ENCODE results near the gene SERGEF. TPM values are rescaled to one million over a fixed set of nuclear protein-coding genes. Genes with fewer than 3 reads are reported as not detected.

SERGEF gene
- total and polyA plus RNA-seq, 2 of the 4 experiments (the other 2 are of a cell fraction) = 12.2 to 18.1 TPM

DNA sequence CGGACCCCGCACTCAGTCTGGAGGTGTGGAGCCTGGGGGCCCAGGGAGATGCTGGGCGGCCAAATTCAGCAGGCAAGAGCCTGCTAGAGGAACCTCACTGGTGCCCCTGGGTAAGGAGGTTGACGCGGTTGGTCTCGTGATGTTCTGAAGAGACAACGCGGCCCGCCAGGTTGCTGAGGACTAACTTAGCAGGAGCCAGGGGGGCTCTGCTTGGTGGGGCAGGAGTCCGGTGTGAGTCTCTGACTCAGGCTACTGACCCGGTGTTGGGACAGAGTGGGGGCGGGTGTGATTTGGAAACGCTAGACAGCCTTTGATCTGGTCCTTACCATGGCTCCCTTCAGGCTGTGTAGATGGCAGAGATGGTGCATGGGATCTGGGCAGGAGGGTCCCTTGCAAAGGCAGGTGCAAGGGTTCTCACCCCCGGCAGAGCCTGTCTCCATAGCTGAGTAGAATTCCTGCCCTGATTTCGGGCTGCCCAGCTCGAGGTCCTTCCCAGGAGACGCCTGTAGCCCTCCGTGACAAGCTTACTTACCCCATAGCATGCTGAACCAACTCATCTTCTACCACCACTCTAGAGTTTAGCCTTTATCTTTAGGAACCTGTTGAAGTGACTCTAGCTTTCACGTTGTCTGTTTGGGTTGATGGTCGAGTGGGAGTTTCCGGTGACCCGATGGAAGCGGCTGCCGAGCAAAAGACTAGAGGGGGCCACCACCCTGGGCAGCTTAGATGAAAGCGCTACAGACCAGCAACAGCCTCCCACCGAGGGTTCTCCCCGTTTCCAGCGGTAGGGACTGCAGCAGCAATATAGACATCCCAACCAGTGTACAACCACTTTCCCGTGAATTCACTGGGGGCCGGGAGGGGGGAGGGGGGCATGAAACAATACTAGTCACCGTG lies 239.9 kb downstream of the SERGEF start:
- Histone ChIP-seq H3K9me1 (ENCODE audit: insufficient read depth, low read length) (no peaks in the 10 kb centered on the region), H2BK5ac (ENCODE audit: low read depth, low read length, poor library complexity, severe bottlenecking) (no peak overlapping the region), H2BK15ac (ENCODE audit: low read depth, low read length) (no peak overlapping the region), H3K56ac (ENCODE audit: extremely low read depth, insufficient read depth, low read length) (no peak overlapping the region), H3K9ac (ENCODE audit: low read depth, low read length) (no peak overlapping the region), H2AFZ (replicated peaks; ENCODE audit: low read length, poor library complexity) (no peak overlapping the region), H3K4me2 (ENCODE audit: low read depth, low read length) (no peak overlapping the region), H4K5ac (ENCODE audit: low read depth, low read length) (no peak overlapping the region), H3K18ac (ENCODE audit: low read depth, low read length) (no peak overlapping the region), H3K36me3 (ENCODE audit: control insufficient read depth, insufficient read depth, low read length) (no peaks in the 10 kb centered on the region), H3K9me3 (ENCODE audit: control insufficient read depth, insufficient read depth, low read length) (no peaks in the 10 kb centered on the region), H2AK5ac (ENCODE audit: low read depth, low read length) (no peak overlapping the region), H3K4me3 (ENCODE audit: insufficient read depth, low read depth, low read length) (no peak overlapping the region), H2BK20ac (ENCODE audit: low read depth, low read length) (no peak overlapping the region), H3K4me1 (ENCODE audit: control insufficient read depth, insufficient read depth, low read length) (no peaks in the 10 kb centered on the region), H3K27me3 (ENCODE audit: control insufficient read depth, insufficient read depth, low read length) (peaks cover 4% of the 10 kb centered on the region; the same call in 1 of the 2 replicates), H2AK9ac (replicated peaks; ENCODE audit: low read depth, low read length, poor library complexity) (no peak overlapping the region), H3K79me1 (ENCODE audit: low read depth in 1 of 2, low read length in 2 of 2) (no peaks in the 10 kb centered on the region), H3K4ac (ENCODE audit: low read depth, low read length) (no peak overlapping the region), H4K8ac (ENCODE audit: low read depth in 2 of 2, low read length in 2 of 2) (no peak overlapping the region), H4K20me1 (ENCODE audit: insufficient read depth, low read length) (no peaks in the 10 kb centered on the region), H4K91ac (ENCODE audit: insufficient read depth, low read depth, low read length) (no peak overlapping the region), H3K27ac (ENCODE audit: insufficient read depth, low read length) (no peak overlapping the region), H3K14ac (replicated peaks; ENCODE audit: low read depth, low read length) (no peak overlapping the region), H3K23ac (ENCODE audit: low read depth, low read length) (no peak overlapping the region), H2BK120ac (ENCODE audit: low read depth, low read length) (no peak overlapping the region)
- ChIA-PET POLR2A (ENCODE audit: unreplicated experiment) (no interaction called here), CTCF (no interaction called here)
- in situ Hi-C loops (cut with MboI; ENCODE audit: low sequenced_read_pairs) = no loop called here
- ATAC-seq (ENCODE audit: low read depth) (no peak), DNase-seq (no peak)
- intact Hi-C loops (cut with micrococcal nuclease) = no loop called here
- dilution Hi-C loops (cut with HindIII; ENCODE audit: low sequenced_read_pairs, unreplicated experiment) = no loop called here
- BruUV-seq (replicated peaks) = no TSS peak
- WGBS, 2 experiments (ENCODE audit: extremely low coverage in 2 of 2, insufficient read length in 1 of 2) = 91% methylated on average over 8 of the region's 31 CpGs; no CpG with 5 or more reads in 1 of the 2 experiments
- TF ChIP-seq RCOR1 (IDR thresholded peaks at IDR 0.05; ENCODE audit: insufficient replicate concordance, low read length) (no peak), BHLHE40 (IDR thresholded peaks at IDR 0.05; ENCODE audit: low read depth, low read length) (no peak), MAFK (IDR thresholded peaks at IDR 0.05; ENCODE audit: low read depth, low read length) (no peak), RFX5 (IDR thresholded peaks at IDR 0.05; ENCODE audit: low read depth, low read length) (no peak), MXI1 (IDR thresholded peaks at IDR 0.05; ENCODE audit: borderline replicate concordance, low read depth, low read length) (no peak), POLR2A (IDR thresholded peaks at IDR 0.05; ENCODE audit: low read depth, low read length) (no peak), SMC3 (IDR thresholded peaks at IDR 0.05; ENCODE audit: low read depth, low read length) (no peak), CHD1 (IDR thresholded peaks at IDR 0.05; ENCODE audit: low read depth, low read length) (no peak), MAZ (IDR thresholded peaks at IDR 0.05; ENCODE audit: borderline replicate concordance, low read depth, low read length) (no peak), CEBPB (IDR thresholded peaks at IDR 0.05; ENCODE audit: low read depth, low read length) (no peak), NFE2L2 (IDR thresholded peaks at IDR 0.05; ENCODE audit: low read depth, low read length) (no peak), FOS (IDR thresholded peaks at IDR 0.05; ENCODE audit: low read depth, low read length) (no peak)
- TF ChIP-seq, protein P1, sequence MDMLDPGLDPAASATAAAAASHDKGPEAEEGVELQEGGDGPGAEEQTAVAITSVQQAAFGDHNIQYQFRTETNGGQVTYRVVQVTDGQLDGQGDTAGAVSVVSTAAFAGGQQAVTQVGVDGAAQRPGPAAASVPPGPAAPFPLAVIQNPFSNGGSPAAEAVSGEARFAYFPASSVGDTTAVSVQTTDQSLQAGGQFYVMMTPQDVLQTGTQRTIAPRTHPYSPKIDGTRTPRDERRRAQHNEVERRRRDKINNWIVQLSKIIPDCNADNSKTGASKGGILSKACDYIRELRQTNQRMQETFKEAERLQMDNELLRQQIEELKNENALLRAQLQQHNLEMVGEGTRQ (IDR thresholded peaks at IDR 0.05; ENCODE audit: low read depth, low read length) = no peak
- TF ChIP-seq, protein P2, sequence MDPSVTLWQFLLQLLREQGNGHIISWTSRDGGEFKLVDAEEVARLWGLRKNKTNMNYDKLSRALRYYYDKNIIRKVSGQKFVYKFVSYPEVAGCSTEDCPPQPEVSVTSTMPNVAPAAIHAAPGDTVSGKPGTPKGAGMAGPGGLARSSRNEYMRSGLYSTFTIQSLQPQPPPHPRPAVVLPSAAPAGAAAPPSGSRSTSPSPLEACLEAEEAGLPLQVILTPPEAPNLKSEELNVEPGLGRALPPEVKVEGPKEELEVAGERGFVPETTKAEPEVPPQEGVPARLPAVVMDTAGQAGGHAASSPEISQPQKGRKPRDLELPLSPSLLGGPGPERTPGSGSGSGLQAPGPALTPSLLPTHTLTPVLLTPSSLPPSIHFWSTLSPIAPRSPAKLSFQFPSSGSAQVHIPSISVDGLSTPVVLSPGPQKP (IDR thresholded peaks at IDR 0.05; ENCODE audit: borderline replicate concordance, low read depth, low read length) = no peak
- TF ChIP-seq, protein P3, sequence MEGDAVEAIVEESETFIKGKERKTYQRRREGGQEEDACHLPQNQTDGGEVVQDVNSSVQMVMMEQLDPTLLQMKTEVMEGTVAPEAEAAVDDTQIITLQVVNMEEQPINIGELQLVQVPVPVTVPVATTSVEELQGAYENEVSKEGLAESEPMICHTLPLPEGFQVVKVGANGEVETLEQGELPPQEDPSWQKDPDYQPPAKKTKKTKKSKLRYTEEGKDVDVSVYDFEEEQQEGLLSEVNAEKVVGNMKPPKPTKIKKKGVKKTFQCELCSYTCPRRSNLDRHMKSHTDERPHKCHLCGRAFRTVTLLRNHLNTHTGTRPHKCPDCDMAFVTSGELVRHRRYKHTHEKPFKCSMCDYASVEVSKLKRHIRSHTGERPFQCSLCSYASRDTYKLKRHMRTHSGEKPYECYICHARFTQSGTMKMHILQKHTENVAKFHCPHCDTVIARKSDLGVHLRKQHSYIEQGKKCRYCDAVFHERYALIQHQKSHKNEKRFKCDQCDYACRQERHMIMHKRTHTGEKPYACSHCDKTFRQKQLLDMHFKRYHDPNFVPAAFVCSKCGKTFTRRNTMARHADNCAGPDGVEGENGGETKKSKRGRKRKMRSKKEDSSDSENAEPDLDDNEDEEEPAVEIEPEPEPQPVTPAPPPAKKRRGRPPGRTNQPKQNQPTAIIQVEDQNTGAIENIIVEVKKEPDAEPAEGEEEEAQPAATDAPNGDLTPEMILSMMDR (conservative IDR thresholded peaks at IDR 0.05; ENCODE audit: low read depth, low read length) = no peak

Measured in IMR-90 (cell line).